Activated CD8-positive, alpha-beta memory T cell treated with anti-CD3 and anti-CD28 coated beads for 1 hour (primary cell): ENCODE measurements around the gene CRMP1.
"Not testable (repeated sequence)": the region's sequence is repeated elsewhere in the genome, so short reads cannot be mapped to it uniquely, and the experiment has no call there.

ENCODE experiments used
- DNase-seq, 2 donors: peaks; one replicate each; pipeline ENCODE4 v3.0.0-alpha.2; 2020; ENCODE audit warnings: low read depth in 1 of 2; ENCODE audit errors: extremely low read depth in 1 of 2

CRMP1 gene

DNA sequence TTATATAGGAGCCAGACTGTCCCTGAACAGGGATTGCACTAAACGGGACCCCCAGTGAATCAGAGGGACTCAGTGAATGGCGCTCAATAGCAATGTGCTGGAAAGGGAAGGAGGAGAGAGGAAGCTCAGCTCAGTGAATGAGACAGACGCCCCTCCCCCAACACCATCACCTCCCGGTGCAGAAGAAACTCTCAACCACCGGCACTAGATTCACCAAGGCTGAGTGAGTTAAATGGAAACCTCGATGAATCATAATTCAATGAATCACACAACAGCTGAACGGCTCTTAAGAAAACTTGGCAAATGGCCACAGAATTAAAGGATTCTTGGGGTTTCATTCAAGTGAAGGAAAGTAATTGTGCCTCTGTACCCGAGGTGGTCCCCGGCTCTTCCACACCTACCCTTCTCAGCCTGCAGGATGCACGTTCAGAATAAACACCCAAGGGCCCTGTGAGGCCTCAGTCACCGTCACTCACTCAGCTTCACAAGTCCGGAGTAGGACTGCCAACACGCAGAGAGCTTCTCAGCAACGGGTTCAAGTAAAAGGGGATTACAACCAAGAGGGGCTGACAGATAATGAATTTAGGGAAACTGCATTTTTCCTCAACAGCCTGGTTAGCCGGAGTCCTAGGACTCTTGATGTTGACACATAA, 29.3 kb downstream of the CRMP1 start:
- DNase-seq: no peak

DNA sequence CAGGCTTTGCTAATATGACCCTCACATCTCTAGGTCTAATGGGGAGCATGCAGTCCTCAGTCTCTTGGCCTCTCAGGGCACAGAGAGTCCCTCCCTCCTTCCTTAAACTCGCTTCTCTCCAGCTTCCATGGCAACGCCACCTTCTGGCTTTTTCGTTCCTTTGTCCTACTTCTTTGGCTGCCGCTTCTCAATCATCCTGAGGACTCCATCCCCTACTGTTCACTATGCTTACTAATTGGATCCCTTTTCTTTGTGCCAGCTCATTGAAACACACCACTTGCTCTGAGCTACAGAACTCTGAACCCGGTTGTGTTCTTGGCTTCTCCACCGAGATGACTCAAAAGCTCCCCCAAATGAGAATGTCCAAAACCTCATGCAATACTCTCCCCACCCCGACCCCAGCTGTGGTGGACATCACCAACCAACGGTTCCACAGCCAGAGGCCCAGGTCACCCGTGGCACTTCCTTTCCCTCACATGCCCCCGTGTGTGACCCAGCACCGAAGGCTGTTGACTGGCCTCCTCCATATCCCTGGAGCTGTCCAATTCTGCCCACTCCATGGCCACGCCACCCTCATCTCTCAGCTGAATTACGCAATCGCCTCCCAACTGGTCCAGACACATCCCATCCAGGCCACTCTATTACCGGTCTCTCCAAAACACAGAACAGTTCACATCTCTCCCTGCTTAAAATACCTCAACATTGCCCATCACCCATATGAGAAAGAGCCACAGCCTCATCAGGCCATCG, 34.7 kb downstream of the CRMP1 start:
- DNase-seq: no peak

DNA sequence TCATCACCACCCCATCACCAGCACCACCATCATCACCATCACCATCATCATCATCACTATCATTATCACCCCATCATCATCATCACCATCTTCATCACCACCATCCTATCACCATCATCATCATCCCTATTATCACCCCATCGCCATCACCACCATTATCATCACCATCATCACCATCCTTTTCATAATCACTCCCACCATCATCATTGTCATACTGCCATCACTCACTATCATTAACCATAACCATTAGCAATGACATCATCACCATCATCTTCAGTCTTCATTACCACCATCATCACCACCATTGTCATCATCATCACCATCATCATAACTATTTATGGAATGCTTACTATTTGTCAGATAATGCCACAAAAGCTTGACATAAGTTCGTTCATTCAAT, 35.7 kb downstream of the CRMP1 start:
- DNase-seq: no peak

DNA sequence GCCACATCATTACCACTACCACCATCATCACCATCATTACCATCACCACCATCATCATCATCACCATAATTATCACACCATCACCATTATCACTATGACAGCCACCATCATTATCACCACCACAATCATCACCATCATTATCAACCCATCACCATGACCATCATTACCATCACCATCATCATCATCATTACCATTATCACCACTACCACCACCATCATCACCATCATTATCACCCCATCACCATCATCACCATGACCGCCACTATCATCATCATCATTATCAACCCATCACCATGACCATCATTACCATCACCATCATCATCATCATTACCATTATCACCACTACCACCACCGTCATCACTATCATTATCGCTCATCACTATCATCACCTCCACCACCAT, 36.5 kb downstream of the CRMP1 start:
- DNase-seq: not testable (repeated sequence)

DNA sequence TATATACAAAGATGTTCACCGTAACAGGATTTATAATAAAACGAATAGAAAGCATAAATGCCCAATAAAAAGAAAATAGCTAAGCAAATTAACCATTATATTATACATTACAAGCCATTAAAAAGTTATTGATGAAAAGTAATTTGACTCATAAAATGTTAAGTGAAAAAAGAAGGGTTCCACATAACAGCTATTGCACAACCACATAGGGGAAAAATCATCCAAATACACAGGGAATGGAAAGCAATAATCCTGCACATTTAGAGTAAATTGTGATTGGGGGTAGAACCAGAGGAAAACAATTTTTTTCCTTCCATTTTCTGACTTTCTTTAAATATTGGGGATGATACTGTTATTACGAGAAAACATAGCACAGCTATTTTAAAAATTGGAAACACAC, 38.0 kb downstream of the CRMP1 start:
- DNase-seq: no peak

DNA sequence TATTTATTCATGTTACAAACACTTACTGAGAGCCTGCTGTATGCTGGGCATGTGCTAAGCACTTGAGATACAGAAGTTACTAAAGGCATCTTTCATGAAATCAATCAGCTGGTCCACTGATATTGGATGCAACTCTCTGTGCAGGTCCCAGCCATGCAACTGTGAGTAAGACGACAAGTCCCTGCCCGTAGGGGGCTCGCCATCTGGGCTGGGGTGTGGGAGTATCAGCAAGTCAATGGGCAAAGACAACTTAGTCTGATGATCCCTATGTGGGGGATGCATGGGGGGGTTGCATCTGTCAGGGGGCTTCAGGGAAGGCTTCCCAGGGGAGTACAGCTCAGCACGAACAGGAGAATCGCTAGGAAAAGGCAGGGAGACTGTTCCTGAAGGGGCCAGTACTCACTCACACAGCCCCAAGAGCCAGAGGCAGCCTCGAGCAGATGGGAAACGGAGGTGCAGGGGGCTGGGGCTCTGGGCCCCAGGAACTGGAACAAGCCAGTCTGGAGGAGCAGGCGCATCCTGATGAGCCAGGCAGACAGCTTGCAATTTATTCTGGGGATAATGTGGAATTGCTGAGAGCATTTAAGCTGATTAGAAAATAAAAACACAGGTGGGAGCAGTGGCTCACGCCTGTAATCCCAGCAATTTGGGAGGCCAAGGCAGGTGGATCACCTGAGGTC, 40.2 kb downstream of the CRMP1 start:
- DNase-seq: no peak

DNA sequence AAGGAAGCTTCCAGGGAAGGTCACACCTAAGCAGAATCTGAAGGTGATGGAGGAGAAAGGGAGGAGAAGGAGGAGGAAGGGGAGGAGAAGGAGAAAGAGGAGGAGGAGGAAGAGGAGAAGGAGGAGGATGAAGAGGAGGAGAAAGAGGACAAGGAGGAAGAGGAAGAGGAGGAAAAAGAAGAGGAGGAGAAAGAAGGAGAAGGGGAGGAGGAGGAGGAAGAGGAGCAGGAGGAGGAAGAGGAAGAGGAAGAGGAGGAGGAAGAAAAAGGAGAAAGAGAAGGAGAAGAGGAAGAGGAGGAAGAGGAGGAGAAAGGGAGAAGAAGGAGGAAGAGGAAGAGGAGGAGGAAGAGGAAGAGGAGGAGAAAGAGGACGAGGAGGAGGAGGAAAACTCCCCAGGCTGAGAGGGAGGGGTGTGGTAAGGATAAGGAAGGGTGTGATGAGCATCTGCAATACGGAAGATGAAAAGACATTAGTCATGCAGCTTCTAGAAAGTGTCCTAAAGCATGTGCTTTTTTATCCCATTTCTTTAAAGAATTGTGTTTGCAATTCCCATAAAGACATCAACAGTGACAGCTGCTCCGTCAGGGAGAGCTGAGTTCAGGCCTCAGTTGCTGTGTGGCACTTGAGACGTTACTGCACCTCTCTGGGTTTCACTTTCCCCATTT, 41.1 kb downstream of the CRMP1 start:
- DNase-seq: no peak

DNA sequence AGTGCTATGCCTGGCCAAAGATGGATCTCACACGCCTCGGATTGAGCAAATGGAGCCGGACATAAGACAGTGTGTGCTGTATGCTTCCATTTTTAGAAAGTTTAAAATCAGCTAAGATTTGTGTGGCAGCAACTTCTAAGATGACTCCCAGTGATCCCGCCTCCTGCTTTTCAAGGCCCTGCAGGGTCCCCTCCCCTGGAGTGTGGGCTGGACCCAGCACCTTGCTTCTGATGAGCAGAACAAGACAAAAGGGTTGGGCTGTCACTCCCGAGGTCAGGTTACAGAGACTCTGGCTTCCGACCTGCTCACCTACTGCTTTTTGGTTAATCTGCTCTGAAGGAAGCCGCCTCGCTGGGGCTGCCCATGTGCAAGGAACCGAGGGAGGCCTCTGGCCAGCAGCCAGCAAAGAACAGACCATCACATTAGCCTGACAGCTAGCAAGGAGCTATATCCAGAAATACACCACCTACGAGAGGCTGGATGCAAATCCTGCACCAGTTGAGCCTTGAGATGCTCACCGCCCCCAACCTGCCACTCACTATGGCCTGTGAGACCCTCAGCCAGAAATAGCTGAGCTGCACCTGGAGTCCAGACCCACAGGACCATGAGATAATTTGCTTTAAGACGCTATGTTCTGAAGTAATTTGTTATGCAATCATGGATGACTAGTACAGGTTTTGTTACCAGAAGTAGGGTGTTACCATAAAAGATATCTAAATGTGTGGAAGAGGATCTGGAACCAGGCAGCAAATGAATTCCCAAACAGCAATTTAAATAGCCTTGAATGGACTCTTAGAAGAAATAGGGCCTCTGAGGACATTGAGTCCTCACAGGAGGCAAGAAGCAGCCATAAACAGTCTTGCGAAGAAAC, 47.6 kb downstream of the CRMP1 start:
- no peak for DNase-seq

DNA sequence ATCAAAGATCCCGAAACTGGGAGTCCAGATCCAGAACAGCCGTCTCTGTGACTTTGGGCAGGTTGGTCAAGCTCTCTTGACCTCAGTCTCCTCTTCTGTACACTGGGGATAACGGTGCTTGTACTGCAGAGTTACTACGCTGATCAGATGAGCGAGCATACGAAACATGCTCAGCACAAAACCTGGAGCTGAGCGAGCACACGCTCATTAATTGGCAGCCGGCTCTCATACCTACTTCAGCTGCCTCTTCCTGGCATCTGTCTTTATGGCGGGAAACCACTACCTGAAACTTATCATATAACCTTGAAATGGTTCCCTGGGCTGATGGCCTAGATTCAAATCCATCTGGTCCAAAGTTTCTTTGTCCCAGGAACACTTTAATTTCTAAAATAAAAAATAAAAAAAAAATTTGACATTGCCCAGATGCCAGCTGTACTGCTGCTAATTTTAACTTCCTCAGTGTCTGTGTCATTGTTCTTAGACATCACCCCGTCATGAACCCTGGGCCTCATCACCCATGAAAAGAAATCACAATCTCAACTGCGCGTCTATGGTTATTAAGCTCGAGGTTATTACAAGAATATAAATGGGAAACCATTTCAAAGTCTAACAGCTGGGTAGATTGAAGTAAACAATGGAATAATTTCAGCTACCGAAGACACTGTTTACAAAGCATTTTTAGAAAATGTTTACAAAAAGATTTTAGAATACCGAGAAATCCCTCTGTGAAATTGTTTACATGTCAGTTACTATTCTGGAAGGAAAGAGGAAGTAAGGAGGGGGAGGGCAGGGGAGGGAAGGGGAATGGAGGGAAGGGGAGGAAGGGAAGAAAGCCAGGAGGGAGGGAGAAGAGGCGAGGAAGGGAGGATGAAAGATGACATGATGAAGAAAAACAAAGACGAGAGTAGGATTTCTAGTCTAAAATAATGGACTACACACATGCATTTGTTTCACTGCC, 49.0 kb downstream of the CRMP1 start:
- no peak for DNase-seq

DNA sequence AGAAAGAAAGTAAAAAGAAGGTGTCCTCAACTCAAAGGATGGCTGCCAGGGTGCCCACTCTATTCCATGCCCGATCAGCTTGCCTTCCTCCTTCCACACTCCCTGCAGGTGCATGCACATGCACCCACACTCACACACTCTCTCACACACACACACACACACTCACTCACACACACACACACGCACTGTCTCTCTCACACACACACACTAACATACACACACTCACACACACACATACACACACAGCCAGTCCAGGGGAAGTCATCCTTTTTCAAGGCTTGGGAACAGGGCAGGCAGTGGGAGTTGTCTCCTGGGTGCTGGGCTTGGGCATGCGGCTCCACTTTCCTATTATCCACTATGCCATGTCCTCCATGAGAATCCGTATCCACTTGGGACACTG, 50.4 kb downstream of the CRMP1 start:
- no peak for DNase-seq

DNA sequence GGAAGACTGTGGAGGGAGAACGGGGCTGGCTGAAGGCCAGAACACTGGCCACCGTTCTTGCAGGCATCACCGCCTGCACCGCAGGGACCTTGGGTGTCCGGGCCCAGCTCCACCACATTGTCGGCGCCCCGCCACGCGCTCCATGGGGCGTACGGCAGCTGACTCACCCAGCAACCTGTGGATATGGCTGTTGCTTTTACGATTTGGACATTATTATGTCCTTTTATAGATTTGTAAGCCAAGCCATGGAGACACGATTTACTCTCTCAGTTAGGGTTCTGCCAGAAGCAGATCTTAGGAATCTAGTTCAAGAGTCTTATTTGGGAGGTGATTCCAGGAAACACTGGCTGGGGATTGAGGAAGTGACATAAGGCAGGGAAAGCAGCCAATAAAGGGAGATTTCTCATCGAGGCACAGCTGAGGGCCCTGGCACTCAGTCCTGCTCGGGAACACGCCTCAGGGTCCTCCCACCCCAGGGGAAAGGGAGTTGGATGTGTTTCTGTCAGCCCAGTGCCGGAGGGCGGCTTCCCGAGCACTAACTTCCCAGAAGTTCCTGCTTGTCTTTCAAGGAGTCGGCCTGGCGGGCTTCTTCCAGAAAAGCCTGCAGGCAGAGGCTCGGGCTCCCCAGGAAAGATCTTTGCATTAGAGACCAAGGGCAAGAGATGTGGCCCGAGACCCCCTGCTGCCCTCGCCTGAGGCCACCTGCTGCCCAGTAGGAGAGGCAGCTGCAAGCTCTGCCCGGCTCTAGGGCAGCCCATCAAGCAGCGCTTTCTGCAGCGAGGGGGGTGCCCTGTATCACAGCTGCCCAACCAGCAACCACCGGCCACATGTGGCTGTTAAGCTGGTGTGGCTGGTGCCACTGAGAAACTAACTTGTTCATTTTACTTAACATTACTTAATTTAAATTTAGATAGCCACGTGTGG, 52.9 kb downstream of the CRMP1 start:
- no peak for DNase-seq

DNA sequence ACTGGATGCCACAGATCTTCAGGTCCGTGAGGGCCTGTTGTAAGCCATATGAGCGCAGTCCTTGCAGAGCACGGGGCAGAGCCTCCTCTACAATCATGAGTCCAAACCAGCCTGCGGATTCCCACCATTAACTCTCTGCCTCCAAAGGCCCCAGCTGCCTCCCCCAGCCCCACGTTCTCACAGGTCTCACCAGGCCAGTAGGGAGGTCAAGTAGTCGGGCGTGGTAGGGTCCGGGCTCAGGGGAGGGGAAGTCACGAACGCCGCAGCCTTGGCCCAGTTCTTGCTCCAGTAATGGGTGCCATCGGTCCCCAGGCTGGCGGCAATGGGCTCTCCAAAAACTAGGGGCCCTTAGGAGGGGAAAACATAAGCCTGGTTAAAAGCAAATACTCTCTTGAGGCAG, 53.6 kb downstream of the CRMP1 start:
- DNase-seq: no peak

DNA sequence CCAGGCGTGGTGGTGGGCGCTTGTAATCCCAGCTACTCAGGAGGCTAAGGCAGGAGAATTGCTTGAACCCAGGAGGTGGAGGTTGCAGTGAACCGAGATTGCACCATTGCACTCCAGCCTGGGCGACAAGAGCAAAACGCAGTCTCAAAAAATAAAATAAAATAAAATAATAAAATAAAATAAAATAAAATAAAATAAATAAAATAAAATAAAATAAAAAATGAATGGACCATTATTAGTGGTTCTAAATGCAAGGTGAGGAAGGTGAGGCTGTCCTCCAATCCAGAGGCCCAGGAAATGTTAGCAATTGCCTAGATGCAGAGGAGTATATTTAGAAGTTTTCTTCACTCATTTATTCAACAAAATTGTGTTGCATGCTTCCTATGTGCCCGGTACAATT, 55.4 kb downstream of the CRMP1 start:
- not testable (repeated sequence) for DNase-seq

DNA sequence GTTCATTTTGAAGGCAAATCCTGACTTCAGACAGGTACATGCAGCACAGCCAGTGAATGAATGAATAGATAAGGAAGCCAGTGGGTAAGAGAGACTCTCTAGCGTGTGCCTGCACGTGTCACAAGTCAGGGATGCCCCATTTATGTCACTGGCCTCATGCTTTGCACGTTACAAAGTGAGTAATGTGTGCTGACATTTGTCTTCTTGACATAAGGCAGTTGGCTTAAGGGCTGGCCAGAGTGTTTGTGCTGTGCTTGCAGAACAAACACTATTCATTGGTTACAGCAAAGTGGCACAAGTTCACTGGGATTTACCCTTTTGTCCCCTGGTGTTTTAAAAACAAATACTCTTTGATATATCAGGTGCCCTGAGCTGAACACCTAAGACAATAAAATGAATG, 55.9 kb downstream of the CRMP1 start:
- no peak for DNase-seq

DNA sequence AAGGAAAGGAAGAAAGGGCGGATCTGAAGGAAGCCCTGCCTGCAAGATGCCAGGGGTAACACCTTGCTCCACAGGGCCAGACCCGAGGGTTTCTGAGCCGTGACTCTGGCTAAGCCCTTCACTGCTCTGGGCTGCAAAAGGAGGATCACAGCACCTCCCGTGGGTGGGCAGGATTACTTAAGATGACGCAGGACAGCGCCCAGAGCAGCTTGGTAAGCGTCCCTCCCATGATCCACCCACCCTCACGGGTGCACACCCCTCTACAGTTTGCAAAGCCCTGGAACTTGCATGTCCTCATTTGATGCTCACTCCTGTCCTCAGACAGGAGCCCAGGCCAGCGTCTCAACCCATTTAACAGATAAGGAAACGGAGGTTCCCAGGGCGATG, 64.9 kb downstream of the CRMP1 start:
- no peak for DNase-seq

DNA sequence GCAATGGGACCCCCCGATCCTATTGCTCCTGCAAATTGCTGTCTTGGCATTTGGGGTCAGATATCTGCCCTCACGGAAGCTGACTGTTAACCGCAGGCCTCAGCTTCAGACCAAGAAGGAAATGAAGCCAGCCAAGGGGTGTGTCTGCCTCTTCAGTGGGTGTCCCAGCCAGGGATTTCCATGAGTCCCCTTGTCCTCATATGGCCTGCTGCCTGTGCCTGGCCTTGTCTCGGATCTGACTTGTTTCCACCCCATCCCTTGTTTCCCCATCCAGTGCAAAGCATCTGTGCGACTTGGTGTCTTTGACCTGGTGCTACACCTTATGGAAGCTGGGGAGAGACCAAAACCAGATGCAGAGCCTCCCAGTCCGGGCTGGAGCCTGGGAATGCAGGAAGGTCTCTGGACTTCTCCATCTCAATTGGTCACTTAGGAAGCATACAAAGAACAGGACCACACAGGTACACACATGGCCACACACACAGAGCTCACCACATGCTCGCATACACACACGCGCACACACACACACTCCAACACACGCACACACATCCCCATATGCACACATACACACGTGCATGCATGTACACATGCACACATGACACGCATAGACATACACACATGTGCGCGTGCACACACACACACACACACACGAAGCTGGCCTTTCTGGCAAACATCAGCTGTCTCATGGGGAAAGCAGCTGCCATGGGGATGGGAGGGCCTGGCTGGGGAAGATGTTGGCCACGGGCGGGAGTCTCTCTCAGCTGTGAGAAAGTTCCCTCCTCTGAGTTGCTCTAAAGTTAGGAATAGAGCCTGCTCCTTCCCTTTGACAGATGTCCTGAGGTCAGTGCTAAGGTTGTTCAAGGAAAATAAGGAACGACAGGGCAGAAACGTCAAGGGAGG, 65.5 kb downstream of the CRMP1 start:
- DNase-seq: no peak

DNA sequence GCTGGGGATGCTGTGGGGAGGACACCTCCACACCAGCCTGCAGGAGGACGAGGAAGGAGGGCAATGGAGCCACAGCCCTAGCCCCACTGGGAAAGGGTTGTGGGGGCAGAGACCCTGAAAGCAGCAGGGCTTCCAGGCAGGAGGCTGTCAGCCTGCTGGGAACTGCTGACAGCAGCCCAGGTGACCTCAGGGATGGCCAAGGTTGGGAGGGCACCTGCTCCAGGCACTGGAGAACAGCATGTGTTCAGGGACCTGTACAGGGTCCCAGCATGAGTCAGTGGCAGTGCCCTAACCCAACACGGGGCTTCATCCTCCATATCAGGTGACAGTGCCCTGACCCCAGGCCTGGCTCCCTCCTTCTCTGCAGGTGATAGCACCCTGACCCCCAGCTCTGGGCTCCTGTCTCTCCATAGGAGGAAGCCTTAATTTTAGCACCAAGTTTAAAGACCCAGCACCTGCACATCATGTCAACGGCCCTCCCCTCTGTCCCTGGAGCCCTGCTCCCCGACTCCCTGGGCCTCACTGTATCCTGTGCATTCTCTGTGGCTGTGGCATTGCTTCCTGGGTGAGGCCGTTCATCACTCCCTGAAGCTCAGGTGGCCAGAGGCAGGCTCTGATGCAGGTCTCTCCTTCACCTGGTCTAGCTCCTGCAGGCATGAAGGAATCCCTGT, 66.3 kb downstream of the CRMP1 start:
- DNase-seq: no peak
